Stimulated activated CD8-positive, alpha-beta memory T cell treated with anti-CD3 and anti-CD28 coated beads, Interleukin-4, amount 100 ng/mL, for 24 hours (primary cell): ENCODE measurements around the gene SLC12A4.
"Not testable (repeated sequence)": the region's sequence is repeated elsewhere in the genome, so short reads cannot be mapped to it uniquely, and the experiment has no call there.

ENCODE experiments used
- DNase-seq: peaks from one replicate; pipeline ENCODE4 v3.0.0-alpha.2; 2020; ENCODE audit warnings: low read depth

The SLC12A4 gene

DNA sequence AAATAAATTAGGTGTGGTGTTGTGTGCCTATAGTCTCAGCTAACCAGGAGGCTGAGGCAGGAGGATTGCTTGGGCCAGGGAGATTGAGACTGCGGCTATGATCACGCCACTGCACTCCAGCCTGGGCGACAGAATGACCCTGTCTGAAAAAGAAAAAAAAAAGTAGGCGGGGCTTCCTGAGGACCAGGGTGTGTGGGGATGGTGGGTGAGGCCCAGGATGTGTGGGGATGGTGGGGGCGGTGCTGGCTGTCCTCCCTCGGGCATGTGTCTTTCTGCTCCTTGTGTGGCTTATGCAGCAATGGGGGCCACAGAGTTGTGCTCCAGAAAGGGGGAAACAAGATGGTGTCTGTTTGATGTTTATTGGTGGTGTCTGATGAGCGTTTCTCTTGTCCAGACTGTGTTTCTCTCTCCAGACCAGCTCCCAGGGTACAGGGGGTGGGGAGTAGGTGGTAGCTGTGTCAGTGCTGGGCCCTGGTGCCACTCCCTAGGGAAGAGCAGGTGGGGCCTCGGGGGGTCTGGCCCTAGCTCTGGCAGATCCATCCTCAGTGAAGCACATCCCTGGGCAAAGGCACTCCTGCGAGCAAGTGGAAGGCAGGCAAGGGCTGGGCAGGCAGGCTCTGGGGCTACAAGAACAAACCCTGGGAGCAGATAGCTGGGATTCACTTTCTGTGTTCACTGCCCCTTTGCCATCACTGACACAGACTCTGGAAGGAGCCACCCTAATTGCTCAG, 26.8 kb downstream of the SLC12A4 start:
- no peak for DNase-seq

DNA sequence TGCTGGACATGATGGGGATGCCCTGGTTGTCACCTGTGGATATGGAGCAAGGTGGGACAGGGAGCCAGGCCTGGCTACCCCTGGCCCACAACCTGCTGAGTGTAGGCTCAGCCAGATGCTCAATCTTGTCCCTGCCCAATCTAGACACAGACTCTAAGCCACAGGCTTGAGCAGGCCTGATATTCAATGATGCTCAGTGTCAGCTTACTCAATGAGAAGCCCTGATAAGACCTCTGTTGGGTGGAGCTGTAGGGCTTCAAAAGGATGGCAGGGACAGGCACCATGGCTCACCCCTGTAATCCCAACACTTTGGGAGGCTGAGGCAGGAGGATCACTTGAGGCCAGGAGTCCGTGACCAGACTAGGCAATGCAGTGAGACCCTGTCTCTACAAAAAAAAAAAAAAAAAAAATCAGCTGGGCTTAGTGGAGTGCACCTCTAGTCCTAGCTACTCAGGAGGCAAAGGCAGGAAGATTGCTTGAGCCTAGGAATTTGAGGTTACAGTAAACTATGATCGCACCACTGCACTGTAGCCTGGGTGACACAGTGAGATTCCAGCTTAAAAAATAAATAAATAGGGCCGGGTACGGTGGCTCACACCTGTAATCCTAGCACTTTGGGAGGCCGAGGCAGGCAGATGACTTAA, 27.9 kb downstream of the SLC12A4 start:
- no peak for DNase-seq

DNA sequence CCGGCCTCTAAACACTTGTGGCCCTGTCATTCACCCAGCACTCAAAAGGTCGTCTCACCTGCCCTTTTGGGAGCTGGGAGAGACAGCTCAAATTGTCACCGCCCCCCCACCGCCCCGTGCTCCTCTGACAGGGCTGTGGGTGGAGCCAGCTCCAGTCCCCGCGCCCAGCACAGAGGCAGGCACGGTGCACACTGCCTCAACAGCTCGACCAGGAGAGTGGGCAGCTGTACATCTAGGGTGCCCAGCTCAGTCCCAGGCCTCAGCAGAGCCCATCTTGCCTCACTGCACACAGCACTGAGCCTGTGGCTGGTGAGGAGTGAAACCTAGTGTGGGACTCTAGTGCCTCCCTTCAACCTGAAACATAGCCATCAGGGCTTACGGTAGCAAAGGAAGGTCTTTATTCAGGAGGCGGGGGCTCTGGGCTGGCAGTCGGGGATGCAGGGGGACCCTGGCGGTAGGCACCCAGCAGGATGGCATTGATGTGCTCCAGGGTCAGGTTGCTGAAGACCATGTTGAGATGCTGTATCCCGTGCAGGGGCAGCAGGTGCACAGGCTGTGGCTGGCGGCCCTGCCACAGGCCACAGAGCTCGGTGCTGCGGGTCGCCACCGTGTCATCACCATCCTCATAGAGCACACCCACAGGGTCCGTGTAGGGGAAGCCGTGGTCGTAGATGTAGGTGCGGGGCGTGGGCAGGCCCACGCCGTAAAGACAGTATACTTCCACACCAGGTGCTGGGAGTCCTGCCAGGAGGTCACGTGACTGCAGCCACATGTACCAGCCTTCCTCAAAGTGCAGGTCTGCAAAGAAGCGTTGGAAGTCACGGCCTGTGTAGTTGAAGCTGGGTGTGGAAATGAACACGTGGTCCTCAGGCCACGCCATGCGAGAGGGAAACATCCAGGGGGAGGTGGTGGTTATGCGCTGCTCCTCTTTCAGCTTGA, 28.7 kb downstream of the SLC12A4 start:
- no peak for DNase-seq

DNA sequence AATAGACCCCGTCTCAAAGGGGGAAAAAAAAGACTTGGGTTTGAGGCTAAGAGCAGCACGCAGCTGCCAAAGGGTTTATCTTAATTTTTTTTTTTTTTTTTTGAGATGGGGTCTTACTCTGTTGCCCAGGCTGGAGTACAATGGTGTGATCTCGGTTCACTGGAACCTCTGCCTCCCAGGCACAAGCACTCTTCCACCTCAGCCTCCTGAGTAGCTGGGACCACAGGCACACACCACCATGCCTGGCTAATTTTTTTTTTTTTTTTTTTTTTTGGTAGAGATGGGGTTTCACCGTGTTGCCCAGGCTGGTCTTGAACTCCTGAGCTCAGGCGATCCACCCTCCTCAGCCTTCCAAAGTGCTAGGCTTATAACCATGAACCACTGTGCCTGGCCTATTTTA, 30.7 kb downstream of the SLC12A4 start:
- not testable (repeated sequence) for DNase-seq

DNA sequence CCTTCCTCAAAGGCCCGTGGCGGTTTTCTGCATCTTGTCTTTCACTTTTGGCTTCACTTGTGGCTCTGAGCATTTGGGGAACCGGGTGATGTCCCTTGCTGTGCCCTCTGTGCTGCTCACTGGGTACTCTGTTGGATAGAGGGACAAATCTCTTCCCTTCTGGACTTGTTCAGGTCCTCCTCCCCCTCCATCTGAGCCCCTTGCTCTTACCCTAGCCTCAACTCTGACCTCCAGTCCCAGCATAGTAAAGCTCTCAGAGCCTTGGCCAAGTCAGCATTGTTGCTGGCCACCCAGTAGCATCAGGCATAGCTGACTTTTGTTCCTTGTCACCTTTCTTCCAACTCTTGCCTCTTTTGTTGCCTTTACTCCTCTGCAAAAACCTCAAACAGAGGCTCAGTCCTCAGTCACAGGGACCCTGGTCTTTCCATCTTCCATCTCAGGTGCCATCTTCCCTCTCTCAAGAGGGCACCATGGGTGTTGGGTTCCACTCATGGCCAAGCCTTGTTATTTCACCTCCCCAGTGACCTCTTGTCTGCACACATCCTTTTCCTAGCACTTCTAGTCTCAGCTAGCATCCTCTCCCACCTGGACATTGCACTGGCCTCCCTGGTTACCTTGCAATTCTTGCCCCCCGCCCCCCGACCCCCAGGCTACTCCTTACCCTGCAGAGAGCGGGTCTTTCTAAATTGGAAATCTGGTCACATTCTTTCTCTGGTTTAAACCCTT, 31.4 kb downstream of the SLC12A4 start:
- peak; percentile 63 for DNase-seq

DNA sequence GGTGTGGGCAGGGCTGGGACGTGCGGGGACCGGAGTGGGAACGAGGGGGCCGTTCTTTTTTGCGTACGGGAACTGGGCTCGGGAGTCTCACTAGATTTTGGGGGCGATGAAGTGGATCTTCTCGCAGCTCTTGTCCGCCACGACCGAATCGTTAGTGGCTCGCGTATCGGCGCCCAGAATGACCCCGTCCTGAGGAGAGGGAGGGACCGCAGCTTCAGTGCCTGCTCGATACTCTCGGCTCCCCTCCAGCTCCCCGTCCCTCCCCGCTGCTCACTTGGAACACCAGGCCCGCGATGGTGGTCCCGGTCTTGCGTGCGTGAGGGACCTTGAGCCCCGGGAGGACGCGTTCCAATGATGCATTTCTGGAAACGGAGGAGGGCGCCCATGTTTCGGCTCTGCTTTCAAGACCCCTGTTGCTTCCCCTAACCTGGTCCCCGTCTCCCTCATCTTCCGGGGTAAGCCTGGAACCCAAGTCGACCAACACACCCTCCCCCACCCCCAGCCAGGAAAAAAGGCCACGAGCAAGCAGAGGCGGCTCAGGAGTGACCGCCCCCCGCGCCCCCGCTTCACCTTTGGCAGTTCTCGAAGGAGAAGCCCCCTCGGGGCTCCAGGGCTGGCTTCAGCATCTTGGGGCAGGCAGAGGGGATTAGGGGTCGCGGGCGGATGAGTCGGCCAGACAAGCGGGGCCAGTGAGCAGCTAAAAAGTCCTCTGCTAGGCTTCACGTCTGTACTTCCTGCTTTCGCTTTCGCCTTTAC, 32.1 kb downstream of the SLC12A4 start, which contains the start of gene PSMB10:
TSS of gene PSMB10 (minus strand) at position 727 of the 756 bp plus-strand sequence. CDS start at position 626, 101 bp downstream.
- DNase-seq = peak; percentile 42

DNA sequence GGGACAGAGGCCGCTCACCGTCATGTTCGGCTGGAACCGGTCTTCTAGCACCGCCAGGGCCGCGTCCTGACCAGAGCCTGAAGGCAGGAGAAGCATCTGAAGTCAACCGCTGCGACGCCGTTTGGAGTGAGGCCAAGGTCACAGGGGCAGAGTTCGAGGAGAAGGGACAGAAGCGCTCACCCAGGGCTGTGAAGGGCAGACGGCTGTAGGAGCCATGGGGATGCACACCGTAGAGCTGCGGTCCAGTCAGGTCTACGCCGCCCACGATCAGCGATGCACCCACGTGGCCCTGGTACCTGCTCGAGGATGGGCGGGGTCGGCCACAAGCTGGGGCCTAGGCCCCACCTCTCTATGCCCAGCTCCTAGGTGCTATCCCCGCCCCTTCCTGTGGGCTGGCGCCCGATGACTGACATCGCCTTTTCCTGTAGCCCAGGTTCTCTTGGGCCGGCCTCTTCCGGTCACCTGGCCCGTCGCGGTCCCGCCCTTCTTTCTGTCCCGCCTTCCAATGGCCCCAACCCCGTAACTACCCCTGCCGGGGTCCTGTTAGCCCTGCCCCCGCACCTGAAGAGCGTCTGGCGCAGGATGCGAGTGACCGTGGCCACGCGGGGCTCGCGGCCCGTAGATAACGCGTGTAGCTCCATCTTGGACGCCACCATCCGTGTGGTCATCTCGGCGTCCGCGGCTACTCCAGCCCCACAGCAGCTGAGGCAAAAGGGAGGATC, 32.9 kb downstream of the SLC12A4 start:
- peak; percentile 96 for DNase-seq

DNA sequence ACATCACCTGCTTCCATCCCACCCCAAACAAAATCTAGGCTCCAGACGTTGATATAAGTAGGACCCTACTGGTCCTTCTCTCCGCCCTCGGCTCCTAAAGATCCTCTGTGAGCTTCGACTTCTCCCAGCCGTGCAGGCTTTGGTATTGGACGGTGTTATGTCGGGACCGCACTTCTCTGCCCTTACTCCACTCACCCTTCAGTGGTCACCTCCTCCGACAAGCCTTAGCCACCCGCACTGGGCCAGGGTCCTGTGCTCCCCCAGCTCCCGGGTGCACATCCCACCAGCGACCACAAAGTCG, 33.4 kb downstream of the SLC12A4 start:
- DNase-seq = no peak

DNA sequence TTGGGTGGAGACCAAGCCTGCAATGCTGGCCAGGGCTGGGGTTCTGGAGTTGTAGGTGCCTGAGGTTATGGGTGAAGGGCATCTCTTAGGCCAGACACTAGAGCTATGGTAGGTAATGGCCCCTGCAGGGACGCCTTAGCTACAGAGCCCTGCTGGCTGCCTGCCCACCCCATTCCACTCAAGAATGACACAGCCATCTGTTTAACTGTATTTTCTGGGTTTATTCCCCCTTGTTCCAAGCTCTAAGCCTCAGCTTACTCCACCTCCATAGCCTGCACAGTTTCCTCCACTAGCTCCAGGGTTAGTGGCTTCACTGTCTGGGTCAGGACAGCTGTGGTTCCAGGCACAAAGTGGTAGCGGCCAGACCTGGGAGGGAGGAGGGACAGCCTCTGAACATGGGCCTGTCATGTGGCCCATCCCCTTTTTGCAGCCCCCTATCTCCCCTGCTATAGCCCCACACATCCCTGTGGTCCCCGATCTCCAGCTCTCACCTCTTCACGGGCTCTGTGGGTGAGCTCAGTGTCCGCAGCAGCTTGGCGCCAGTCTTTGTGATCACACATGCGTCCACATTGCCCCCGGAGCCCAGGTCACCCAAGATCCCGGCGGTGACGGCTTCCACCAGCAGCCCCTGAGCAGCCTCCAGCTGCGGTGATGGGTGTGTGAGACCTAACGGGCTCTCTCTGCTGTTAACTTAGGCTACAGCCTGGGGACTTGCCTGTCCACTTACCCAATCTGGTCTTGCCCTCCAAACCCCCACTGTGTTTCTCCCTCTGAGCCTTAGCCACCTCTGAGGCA, 33.9 kb downstream of the SLC12A4 start:
- no peak for DNase-seq

DNA sequence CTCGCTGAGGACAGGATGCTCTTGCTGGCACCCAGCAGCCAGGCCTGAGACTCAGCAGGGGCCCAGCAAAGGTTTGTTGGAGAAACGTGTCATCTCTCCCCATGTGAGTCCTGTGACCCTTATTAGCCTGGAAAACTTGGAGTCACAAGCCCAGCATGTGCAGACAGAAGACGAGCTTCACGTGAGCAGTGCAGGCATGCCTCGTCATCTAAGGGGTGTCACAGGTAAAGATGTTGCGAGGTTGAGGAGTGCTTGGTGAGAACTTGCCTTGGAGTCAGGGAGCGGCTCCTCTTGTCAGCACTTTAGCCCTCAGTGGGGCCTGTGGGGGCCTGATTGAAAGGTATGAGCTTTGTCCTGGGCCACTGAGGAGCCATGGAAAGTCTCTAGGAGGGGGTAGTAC, 34.6 kb downstream of the SLC12A4 start:
- no peak for DNase-seq

DNA sequence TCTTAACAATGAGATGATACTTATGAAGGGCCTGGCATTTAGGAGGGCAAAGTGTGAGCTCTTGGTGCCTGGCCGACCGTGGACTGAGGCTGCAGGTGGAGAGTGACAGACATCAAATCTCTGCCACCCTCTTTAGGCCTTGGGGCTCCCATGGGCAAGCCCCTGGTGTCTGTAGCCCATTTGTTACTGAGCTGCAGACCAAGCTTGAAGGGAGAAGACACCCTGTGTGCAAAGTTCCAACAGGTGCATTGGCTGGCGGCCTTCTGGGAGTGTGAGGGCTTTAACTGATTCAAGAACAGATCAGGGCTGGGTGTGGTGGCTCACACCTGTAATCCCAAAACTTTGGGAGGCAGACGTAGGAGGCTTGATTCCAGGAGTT, 36.0 kb downstream of the SLC12A4 start:
- no peak for DNase-seq

DNA sequence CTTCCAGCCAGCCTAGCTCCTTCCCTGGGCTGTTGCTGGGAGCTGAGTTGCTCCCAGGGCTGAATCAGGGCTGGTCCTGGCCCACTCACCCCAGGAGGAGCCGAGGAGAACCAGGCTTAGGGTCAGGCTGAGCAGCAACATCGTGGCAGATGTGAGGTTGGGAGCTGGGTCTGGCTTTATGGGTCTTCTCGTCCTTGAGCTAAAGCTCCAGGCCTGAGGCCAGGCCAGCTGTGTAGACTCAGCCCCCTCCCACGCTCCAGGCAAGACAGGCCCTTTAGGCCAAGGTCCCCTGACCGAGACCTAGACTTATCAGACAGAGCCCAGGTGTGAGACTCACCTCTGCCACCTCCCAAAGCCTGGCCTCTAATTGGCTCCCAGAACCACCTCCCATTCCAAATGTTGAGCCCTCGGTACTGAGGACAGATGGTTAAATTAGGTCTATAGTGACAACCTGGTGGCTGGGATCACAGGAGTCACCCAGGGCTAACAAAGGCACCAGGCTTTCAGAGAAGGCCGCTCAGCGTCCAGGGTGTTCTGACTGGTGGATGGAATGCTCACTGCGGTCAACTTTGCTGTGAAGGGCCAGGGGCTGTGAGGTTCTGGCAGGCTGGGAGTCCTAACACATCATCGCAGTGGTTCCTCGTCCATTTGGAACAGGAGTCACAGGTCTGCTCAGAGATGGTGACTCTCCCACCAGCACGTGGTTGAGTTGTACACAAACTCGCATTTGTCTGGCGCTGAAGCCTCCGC, 36.5 kb downstream of the SLC12A4 start, which contains the start of gene CTRL:
TSS of gene CTRL (minus strand) at position 151 of the 750 bp plus-strand sequence. CDS start at position 141, 10 bp downstream.
- DNase-seq = no peak

DNA sequence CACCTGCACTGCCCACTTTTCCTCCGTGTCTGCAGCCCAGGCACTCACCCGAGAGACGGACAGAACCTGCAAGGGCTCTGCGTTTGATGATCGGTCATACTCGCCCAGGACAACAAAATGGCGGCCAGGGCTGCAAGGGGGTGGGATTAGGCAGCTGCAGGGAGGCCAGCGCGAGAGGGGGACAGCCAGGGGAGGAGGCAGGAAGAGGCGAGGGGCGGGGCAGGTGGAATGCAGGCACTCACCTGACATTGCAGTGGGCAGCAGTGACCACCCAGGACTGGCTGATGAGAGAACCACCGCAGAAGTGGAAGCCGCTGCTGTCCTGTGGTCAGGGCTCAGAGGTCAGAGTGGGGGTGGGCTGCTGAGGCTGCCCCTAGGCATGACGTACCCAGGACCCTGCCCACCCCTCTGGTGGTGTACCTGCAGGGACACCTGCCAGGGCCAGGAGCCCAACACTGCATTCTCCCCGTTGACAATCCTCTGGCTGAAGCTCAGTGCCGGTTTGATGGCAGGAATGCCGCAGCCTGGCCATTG, 37.7 kb downstream of the SLC12A4 start:
- DNase-seq = no peak

DNA sequence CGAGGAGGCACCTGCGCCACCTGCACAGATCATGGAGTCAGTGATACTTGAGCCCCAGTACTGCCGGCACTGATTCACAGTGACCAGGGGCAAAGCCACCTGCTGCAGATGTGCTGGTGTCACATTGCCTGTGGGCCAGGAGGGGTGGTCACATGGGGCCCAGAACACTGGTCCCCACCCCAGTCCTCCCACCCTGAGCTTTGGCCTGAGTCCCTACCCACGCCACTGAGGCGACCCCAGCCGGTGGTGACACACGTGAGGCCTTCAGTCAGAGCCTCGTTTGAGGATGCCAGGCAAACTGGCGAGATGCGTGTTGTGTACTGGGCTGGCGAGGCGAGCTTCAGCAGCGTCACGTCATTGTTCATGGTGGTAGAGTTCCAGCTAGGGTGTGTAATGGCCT, 38.2 kb downstream of the SLC12A4 start:
- DNase-seq = no peak

DNA sequence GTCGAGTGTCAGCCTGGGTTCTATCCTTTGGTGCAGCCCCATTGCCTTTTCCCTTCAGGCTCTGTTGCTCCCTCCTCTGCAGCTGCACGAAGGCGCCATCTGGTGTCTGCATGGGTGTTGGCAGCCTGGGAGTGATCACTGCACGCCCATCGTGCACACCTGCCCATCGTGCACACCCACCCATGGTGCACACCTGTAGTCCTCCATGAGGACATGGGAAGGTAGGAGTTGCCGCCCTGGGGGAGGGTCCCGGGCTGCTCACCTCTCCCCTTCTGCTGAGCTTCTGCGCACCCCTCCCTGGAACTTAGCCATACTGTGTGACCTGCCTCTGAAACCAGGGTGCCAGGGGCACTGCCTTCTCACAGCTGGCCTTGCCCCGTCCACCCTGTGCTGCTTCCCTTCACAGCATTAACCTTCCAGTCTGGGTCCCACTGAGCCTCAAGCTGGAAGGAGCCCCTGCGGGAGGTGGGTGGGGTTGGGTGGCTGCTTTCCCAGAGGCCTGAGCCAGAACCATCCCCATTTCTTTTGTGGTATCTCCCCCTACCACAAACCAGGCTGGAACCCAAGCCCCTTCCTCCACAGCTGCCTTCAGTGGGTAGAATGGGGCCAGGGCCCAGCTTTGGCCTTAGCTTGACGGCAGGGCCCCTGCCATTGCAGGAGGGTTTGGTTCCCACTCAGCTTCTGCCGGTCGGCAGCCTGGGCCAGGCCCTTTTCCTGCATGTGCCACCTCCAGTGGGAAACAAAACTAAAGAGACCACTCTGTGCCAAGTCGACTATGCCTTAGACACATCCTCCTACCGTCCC, 39.7 kb downstream of the SLC12A4 start:
- DNase-seq = peak; percentile 65

DNA sequence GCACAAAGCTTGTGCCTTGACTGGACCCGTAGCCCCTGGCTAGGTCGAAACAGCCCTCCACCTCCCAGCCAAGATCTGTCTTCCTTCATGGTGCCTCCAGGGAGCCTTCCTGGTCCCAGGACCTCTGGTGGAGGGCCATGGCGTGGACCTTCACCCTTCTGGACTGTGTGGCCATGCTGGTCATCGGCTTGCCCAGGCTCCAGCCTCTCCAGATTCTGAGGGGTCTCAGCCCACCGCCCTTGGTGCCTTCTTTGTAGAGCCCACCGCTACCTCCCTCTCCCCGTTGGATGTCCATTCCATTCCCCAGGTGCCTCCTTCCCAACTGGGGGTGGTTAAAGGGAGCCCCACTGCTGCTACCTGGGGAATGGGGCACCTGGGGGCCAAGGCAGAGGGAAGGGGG, 40.3 kb downstream of the SLC12A4 start:
- no peak for DNase-seq

DNA sequence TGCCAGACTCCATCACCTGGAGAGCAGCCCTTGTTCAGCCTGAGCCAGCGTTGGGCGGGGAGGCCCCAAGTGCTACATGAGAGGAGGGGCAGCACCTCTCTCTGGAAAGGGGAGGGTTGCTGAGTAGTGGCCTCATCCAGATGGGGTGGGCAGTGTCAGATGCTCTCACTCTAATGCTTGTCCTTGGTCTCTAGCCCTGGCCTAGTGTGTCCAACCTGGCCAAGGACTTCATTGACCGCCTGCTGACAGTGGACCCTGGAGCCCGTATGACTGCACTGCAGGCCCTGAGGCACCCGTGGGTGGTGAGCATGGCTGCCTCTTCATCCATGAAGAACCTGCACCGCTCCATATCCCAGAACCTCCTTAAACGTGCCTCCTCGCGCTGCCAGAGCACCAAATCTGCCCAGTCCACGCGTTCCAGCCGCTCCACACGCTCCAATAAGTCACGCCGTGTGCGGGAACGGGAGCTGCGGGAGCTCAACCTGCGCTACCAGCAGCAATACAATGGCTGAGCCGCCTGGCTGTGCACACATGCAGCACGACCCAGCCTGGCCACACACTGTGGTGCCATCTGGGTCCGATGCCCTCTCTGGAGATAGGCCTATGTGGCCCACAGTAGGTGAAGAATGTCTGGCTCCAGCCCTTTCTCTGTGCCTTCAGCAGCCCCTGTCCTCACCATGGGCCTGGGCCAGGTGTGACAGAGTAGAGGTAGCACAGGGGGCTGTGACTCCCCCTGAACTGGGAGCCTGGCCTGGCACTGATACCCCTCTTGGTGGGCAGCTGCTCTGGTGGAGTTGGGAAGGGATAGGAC, 41.1 kb downstream of the SLC12A4 start:
- DNase-seq = no peak
